Activated CD4-positive, alpha-beta T cell treated with anti-CD3 and anti-CD28 coated beads, Interleukin-2, amount 10 ng/mL, durations not matched to agents 24 days and 14 days (primary cell): Measurements from ENCODE around the gene PLXNA2. TPM values are rescaled to one million over a fixed set of nuclear protein-coding genes. Genes with fewer than 3 reads are reported as not detected.

Experiments used
- DNase-seq: peaks from one replicate; pipeline ENCODE4 v3.0.0; 2022
- H3K27ac Mint-ChIP-seq: one replicate; pipeline ENCODE4 v1.8.0; 2022; ENCODE audit warnings: mild to moderate bottlenecking, mixed read lengths
- H3K27me3 Mint-ChIP-seq: one replicate; pipeline ENCODE4 v1.8.0; 2022; ENCODE audit warnings: mixed read lengths
- H3K36me3 Mint-ChIP-seq: one replicate; pipeline ENCODE4 v1.8.0; 2022; ENCODE audit warnings: low read depth, mild to moderate bottlenecking, mixed read lengths
- H3K4me1 Mint-ChIP-seq: one replicate; pipeline ENCODE4 v1.8.0; 2021; ENCODE audit warnings: mixed read lengths
- H3K4me3 Mint-ChIP-seq: one replicate; pipeline ENCODE4 v1.8.0; 2022; ENCODE audit warnings: mild to moderate bottlenecking, moderate library complexity, mixed read lengths
- H3K9me3 Mint-ChIP-seq: one replicate; pipeline ENCODE4 v1.8.0; 2021; ENCODE audit warnings: mixed read lengths
- intact Hi-C: fragments of 100-400 bp; cut with micrococcal nuclease; formaldehyde crosslinking; loops from one replicate; pipeline ENCODE4 v1.15.1; 2023
- total RNA-seq: library from RNA; stranded (reverse); gene quantifications from 2 replicates; pipeline ENCODE4 v1.2.3, GENCODE V29; 2022

PLXNA2 gene
- total RNA-seq, 1 donor from 2014 or later: not detected

DNA sequence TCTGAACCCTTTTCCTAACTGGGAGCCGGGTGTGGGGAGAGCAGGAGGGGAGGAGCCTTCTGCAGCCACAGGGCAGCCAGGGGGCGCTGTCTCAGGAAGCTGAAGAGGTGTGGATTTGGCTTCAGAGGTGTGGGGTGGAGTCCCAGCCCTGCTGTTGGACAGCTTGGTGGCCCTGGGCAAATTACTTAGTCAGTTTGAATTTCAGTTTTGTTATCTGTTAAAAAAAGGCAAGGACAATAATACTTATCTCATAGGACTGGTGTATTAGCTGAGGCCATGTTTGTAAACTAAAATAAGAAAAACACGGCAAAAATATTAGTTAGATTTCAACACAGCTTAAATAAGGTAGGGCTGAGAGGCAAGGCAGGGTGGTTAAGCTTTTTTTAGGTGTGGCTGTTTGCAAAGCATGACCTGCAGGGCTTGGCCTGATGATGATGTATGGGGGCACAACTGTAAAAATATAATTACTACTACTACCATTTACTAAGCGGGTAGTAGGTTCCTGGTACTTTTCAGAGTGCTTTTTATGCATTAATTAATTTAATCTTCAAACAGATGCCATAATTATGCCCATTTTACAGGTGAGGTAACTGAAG lies 111.8 kb downstream of the PLXNA2 start:
- Mint-ChIP-seq H3K4me1 (peaks cover 2% of the 10 kb centered on the region), H3K9me3 (no peaks in the 10 kb centered on the region), H3K27ac (no peak overlapping the region), H3K36me3 (no peaks in the 10 kb centered on the region), H3K4me3 (no peak overlapping the region), H3K27me3 (peaks cover 24% of the 10 kb centered on the region)
- intact Hi-C loops: loop anchor here (1.0 kb wide), 1 partner anchor 113 kb away; no protein-coding TSS in a partner anchor
- peak; percentile 85 for DNase-seq

DNA sequence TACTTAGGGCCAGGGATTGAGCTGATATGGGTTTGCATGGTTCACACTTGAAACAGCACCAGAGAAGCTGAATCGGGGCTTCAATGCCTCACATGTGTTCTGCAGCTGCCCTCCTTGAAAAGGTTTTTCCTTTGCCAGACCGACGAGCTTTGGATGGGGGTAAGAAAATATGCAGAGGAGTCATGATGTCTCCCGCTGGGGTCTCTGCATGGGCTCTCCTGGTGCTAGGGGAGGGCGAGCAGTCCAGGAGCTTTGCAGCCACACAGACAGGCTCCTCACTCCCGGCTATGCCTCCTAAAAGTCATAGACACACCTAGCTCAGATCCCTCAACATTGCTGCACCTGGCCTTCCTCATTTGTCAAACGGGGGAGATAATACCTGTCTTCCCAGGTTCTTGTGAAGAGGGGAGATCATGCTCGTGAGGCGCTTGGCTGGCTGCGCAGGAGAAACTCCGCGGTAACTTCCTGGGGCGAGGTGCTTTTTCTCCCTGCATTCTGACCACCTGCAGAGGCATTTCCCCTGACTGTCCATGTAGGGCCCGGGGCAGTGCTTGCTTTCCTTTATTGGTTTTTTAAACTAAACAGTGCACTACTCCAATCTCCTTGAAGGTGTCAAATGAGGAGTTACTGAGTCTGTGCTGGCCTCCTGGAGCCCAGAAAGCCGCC lies 112.4 kb downstream of the PLXNA2 start:
- intact Hi-C loops: loop anchor here (1.0 kb wide), 1 partner anchor 114 kb away; no protein-coding TSS in a partner anchor
- no peaks in the 10 kb centered on the region for H3K9me3 Mint-ChIP-seq
- no peak overlapping the region for H3K27ac Mint-ChIP-seq
- H3K27me3 Mint-ChIP-seq: peaks cover 24% of the 10 kb centered on the region
- no peak overlapping the region for H3K4me3 Mint-ChIP-seq
- H3K36me3 Mint-ChIP-seq: no peaks in the 10 kb centered on the region
- no peak for DNase-seq
- H3K4me1 Mint-ChIP-seq: peaks cover 2% of the 10 kb centered on the region

DNA sequence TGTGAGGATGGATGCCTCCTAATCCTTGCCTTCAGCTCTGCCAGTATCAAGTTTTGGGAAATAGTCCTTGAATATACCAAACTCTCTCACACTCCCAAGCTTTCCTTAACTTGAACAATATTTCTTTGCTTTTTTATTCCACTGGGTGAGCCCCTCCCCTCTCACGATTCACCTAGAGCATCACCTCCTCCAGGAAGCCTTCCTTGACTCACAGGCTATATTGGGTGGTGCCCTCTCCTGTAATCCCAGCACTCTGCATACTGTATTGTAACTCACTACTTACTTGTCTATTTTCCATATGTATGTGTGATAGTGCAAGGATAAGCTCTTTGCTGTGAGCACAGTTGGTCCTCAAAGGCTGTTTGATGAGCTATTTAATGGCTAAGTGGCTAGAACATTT lies 114.7 kb downstream of the PLXNA2 start:
- no peak for DNase-seq
- H3K27me3 Mint-ChIP-seq: peaks cover 22% of the 10 kb centered on the region
- no peaks in the 10 kb centered on the region for H3K36me3 Mint-ChIP-seq
- H3K4me1 Mint-ChIP-seq: peaks cover 2% of the 10 kb centered on the region
- intact Hi-C loops: no loop called here
- H3K4me3 Mint-ChIP-seq: no peak overlapping the region
- no peaks in the 10 kb centered on the region for H3K9me3 Mint-ChIP-seq
- no peak overlapping the region for H3K27ac Mint-ChIP-seq

DNA sequence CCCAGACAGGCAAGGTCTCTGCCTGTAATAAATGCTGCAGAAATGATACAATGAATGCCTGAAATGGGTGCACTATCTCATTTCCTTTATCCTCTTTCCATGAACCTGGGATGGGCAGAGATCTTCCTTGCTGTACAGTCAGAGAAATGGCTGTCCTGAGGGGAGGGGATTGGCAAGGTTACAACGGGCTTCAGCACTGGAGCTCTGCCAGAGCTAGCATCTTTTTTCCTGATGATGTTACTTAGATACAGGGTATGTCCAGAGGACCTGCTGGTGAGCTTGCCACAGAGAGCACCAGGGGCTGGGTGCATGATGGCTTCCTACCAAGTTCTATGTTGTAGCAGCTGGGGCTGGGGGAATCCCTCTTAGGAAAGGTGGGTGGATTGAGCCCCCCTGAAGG lies 115.1 kb downstream of the PLXNA2 start:
- Mint-ChIP-seq H3K27ac (no peak overlapping the region), H3K4me3 (no peak overlapping the region), H3K27me3 (peaks cover 22% of the 10 kb centered on the region), H3K4me1 (peaks cover 2% of the 10 kb centered on the region), H3K36me3 (no peaks in the 10 kb centered on the region), H3K9me3 (no peaks in the 10 kb centered on the region)
- intact Hi-C loops: no loop called here
- DNase-seq: no peak

DNA sequence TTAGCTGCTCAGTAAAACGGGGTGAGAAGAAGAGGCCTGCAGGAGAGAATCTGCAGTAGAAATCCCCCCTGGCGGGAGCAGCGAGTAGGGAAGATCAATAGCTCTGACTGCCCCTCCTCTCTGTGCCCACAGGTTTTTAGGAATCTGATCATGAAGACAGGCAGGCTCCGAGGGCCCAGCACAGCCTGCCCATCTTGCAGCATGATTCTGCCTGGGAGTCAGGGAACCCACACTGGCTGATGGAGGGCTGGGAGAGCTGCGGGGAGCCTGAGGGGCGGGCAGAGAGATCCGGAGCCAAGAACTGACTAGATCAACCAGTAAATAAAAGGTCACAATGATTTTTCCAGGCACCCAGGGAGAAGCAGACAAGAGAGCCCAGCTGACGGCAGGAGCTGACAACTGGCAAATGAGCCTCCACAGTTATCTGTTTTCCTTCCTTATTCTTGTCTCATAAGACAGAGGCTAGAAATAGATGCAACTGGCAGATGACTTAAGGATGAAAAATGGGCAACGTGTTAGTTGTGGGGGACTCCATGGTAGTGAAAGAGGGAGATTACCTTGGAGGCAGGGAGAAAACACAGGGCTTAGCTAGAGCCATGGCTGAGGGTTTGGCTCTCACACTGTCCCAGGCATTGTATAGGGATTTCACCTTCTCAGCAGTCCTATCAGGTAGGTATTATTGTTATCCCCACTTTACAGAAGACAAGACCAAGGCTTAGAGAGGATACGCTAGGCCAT lies 116.2 kb downstream of the PLXNA2 start:
- Mint-ChIP-seq H3K4me1 (peaks cover 2% of the 10 kb centered on the region), H3K9me3 (no peaks in the 10 kb centered on the region), H3K27me3 (peaks cover 19% of the 10 kb centered on the region), H3K4me3 (no peak overlapping the region), H3K36me3 (no peaks in the 10 kb centered on the region), H3K27ac (no peak overlapping the region)
- no peak for DNase-seq
- intact Hi-C loops: no loop called here

DNA sequence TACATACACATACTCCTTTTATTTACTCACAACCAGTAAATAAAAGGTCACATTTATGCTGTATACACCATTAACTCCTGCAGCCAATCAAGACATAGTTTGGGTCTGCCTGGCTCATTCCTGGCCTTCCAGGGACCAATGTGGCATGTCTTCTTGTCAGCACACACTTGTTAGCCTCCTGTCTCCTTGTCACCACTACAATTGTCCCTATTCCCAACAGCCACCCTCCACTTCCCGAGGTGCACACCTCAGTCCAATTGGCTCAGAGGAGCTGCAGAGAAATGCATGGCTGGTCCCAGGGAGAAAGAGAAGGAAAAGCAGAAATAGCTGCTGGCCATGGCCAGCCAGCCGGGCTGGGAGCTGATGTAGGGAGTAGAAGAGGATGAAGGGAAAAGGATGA lies 116.9 kb downstream of the PLXNA2 start:
- no peak overlapping the region for H3K4me3 Mint-ChIP-seq
- H3K36me3 Mint-ChIP-seq: no peaks in the 10 kb centered on the region
- no peaks in the 10 kb centered on the region for H3K9me3 Mint-ChIP-seq
- peaks cover 18% of the 10 kb centered on the region for H3K27me3 Mint-ChIP-seq
- H3K27ac Mint-ChIP-seq: no peak overlapping the region
- intact Hi-C loops: no loop called here
- no peak for DNase-seq
- peaks cover 2% of the 10 kb centered on the region for H3K4me1 Mint-ChIP-seq

DNA sequence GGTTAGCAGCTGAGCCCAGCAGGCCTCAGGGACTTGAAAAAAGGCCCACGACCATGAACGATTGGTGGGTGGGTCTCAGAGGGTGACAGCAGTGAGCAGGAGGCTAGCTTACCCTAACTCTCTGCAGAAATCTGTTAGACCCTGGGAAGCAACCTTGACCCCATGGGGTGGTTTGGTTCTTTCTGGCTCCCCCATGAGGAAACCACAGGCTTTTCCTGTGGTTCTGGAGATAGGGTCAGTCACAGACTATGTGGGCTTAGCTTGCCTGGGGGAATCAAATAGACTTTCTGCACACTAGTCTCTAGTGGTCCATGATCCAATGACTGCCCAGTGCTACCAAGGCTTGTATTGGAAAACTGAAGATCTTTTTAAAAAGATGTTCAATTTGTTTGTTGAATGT lies 118.1 kb downstream of the PLXNA2 start:
- Mint-ChIP-seq H3K4me3 (no peak overlapping the region), H3K27ac (no peak overlapping the region), H3K4me1 (no peaks in the 10 kb centered on the region), H3K27me3 (peaks cover 9% of the 10 kb centered on the region), H3K36me3 (no peaks in the 10 kb centered on the region), H3K9me3 (no peaks in the 10 kb centered on the region)
- no peak for DNase-seq
- intact Hi-C loops: no loop called here

DNA sequence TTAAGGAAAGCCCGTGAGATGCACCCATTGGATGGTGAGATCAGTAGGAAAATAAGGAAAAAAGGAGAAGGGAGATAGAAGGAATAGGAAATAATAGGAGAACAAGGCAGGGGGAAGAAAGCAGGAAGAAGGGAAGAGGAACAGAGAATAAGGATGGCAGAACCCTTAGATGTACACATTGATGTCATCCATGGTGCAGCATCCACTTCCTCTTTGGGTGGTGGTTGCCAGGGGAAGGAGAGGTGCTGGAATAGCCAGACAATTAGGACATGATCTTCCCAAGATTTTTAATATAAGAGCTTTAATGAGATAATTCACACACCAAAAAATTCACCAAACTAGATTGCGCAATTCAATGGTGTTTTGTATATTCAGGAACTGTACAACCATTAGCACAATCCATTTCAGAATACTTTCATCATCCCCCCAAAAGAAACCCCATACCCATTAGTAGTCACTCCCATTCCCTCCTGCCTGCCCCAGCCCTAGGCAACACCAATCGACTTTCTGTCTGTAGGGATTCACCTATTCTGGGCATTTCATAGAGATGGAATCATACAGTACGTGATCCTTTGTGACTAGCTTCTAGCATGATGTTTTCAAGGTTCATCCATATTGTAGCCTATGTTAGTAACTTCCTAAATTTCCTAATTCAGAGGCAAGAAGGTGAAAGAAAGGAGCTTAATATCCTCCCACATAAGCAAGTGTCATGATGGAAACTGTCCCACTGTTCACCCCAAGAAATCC lies 121.4 kb downstream of the PLXNA2 start:
- H3K9me3 Mint-ChIP-seq: no peaks in the 10 kb centered on the region
- H3K36me3 Mint-ChIP-seq: no peaks in the 10 kb centered on the region
- intact Hi-C loops: no loop called here
- H3K27ac Mint-ChIP-seq: no peak overlapping the region
- DNase-seq: no peak
- no peaks in the 10 kb centered on the region for H3K27me3 Mint-ChIP-seq
- H3K4me3 Mint-ChIP-seq: no peak overlapping the region
- no peaks in the 10 kb centered on the region for H3K4me1 Mint-ChIP-seq

DNA sequence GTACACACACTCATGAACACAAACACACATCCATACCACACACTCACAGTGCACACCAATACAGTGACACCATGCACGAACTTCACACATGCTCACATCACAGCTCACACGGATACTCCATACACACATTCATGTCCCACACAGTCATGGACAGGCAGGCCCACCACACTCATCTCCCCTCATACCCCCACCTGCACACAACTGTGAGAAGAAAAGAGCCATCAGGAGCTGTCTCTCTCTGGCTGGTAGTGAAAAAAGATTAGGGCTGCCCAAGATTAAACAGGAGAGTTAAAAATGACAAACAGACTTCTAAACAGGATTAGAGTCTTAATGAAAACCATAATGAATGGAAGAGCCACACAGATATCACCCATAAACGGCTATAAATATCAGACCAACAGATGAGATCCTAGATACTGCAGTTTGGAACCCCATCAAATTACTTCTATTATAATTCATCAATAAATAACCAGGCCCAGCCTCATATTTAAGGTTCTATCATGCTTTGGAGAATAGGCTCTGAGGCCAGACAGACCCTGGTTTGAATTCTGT lies 122.3 kb downstream of the PLXNA2 start:
- DNase-seq: no peak
- Mint-ChIP-seq H3K4me3 (no peak overlapping the region), H3K4me1 (no peaks in the 10 kb centered on the region), H3K9me3 (no peaks in the 10 kb centered on the region), H3K36me3 (no peaks in the 10 kb centered on the region), H3K27ac (no peak overlapping the region), H3K27me3 (peaks cover 2% of the 10 kb centered on the region)
- intact Hi-C loops: no loop called here

DNA sequence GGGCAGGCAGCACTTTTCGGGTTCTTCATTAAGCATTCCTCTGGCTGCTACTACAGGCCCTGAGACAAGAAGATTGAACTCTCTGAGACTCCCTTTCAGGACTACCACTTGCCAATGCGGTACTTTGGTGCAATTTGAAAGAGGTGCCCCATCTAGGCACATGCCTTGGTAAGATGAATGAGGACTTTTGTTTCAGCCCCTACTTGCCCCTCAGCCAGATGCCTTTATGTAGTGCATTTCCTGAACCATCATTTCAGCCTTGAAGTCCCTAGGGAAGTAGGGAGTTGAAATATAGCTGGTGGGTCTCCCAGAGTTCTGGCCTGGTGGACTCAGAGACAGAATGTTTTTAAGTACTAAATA lies 123.8 kb downstream of the PLXNA2 start:
- H3K4me3 Mint-ChIP-seq: no peak overlapping the region
- H3K27ac Mint-ChIP-seq: no peak overlapping the region
- intact Hi-C loops: no loop called here
- peaks cover 2% of the 10 kb centered on the region for H3K27me3 Mint-ChIP-seq
- H3K9me3 Mint-ChIP-seq: no peaks in the 10 kb centered on the region
- DNase-seq: no peak
- H3K4me1 Mint-ChIP-seq: no peaks in the 10 kb centered on the region
- H3K36me3 Mint-ChIP-seq: no peaks in the 10 kb centered on the region

DNA sequence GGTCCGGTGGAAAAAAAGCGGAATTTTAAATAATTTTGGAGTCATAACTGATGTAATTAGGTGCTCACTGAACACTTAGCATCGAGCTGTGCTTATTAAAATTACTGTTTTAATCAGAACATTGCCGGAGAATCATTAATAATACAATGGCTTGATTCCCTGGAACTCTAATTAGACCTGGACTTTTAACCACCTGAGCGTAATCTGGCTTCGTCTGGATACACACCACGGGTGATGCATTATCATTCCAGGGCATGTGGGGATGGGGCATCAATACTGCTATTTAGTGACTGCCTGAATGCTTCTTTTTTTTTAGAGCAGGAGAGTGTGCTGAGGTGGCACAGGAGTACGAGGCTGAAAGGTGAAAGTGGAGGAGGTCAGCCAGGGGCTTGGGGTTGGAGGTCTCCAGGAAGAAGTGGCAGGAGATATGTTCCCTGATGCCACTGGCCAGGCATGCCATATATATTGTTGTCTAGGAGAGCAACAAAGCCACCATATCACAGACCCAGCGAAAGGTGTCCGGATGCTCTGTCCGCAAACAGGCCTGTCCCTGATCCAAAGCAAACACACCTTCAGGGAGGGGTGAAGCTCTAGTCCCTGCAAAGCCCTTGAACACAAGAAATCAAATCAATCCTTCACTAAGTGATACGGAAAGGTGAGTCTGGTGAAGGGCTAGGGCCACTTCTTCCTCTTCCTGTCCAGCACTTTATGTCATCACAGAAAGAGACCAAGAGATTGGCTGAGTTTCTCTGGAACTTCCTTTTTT lies 125.2 kb downstream of the PLXNA2 start:
- Mint-ChIP-seq H3K9me3 (no peaks in the 10 kb centered on the region), H3K4me1 (no peaks in the 10 kb centered on the region), H3K4me3 (no peak overlapping the region), H3K27me3 (peaks cover 2% of the 10 kb centered on the region), H3K27ac (no peak overlapping the region), H3K36me3 (no peaks in the 10 kb centered on the region)
- intact Hi-C loops: no loop called here
- no peak for DNase-seq

DNA sequence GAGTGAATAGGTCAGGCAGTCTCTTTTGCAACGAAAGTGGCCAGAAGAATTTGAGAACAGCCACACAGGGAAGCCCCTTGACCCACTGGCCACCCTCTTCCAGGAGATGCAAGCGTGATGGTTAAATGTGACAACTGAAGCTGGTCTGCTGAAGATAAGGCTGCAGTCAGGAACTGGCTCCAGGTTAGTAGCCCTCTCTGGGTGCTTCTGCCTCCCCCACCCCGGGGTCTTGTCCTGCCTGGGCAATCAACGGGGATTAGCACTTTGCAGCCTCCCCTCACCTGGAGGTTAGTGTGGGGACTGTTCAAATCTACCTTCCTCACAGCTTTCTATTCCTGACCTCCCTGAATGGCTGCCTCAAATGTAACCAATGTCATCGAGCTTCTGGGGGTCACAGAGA lies 125.9 kb downstream of the PLXNA2 start:
- Mint-ChIP-seq H3K27ac (no peak overlapping the region), H3K36me3 (no peaks in the 10 kb centered on the region), H3K27me3 (peaks cover 2% of the 10 kb centered on the region), H3K4me3 (no peak overlapping the region), H3K9me3 (no peaks in the 10 kb centered on the region), H3K4me1 (no peaks in the 10 kb centered on the region)
- no peak for DNase-seq
- intact Hi-C loops: no loop called here

DNA sequence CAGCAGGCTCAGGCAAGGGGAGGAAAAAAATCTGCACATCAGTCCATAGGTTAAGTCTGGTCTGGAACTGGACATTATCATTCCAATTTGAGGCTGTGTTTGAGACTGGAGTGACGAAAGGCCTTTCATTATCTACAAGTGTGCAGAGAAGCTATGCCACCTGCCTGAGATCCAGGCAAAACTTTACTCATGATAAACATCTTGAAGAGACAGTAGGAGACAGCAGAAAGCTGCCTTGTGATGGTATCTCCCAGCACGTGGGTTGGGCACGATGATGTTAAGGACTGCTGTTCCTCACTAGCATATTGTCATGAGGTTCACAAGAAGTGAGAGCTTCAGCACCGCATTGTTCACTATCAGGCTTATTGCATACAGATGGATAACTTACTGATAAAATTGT lies 126.4 kb downstream of the PLXNA2 start:
- intact Hi-C loops: no loop called here
- no peak for DNase-seq
- H3K27me3 Mint-ChIP-seq: peaks cover 2% of the 10 kb centered on the region
- no peaks in the 10 kb centered on the region for H3K4me1 Mint-ChIP-seq
- H3K36me3 Mint-ChIP-seq: no peaks in the 10 kb centered on the region
- no peaks in the 10 kb centered on the region for H3K9me3 Mint-ChIP-seq
- no peak overlapping the region for H3K27ac Mint-ChIP-seq
- no peak overlapping the region for H3K4me3 Mint-ChIP-seq
